MCF 10A (cell line): ENCODE results near the gene WWOX. TPM values are rescaled to one million over a fixed set of nuclear protein-coding genes. Genes with fewer than 3 reads are reported as not detected.

Experiments
- BruUV-seq: library from RNA; stranded (reverse); fragments of 400-500 nt; replicated peaks from 2 replicates; lab custom pipeline; 2021; lab: Mats Ljungman, UMichigan
- CTCF ChIA-PET: fragments of 300-600 bp; sonication (Branson Sonifier 250); formaldehyde crosslinking; extraction: SDS; loops from one replicate; lab custom pipeline; 2021; ENCODE audit warnings: antibody characterized with exemption, inconsistent platforms; lab: Yijun Ruan, JAX
- POLR2A ChIA-PET: fragments of 300-600, 350-650 bp; sonication (Branson Sonifier 250); formaldehyde crosslinking; extraction: SDS; loops from one replicate; lab custom pipeline; 2020; ENCODE audit warnings: antibody characterized with exemption, inconsistent platforms; lab: Yijun Ruan, JAX
- DNase-seq: peaks from one replicate; pipeline ENCODE4 v3.0.0-alpha.2; 2018; ENCODE audit not compliant: unreplicated experiment
- H3K27ac Mint-ChIP-seq: one replicate; pipeline ENCODE4 v1.8.0; 2022; ENCODE audit warnings: mild to moderate bottlenecking, low read depth, mixed read lengths; ENCODE audit not compliant: unreplicated experiment
- H3K27me3 Mint-ChIP-seq: one replicate; pipeline ENCODE4 v1.8.0; 2022; ENCODE audit warnings: mixed read lengths; ENCODE audit not compliant: insufficient read depth, unreplicated experiment
- H3K36me3 Mint-ChIP-seq: one replicate; pipeline ENCODE4 v1.8.0; 2022; ENCODE audit warnings: mild to moderate bottlenecking, moderate library complexity, mixed read lengths; ENCODE audit not compliant: insufficient read depth, unreplicated experiment
- H3K4me1 Mint-ChIP-seq: one replicate; pipeline ENCODE4 v1.8.0; 2022; ENCODE audit warnings: mixed read lengths; ENCODE audit not compliant: insufficient read depth, unreplicated experiment
- H3K4me3 Mint-ChIP-seq: one replicate; pipeline ENCODE4 v1.8.0; 2022; ENCODE audit warnings: mild to moderate bottlenecking, moderate library complexity, mixed read lengths; ENCODE audit not compliant: unreplicated experiment
- H3K9me3 Mint-ChIP-seq: one replicate; pipeline ENCODE4 v1.8.0; 2022; ENCODE audit warnings: mixed read lengths; ENCODE audit not compliant: unreplicated experiment
- CTCF ChIP-seq: fragments of 200-600 bp; IDR thresholded peaks from one replicate; pipeline ENCODE4 v1.8.0; 2022; ENCODE audit warnings: antibody characterized with exemption, mild to moderate bottlenecking; ENCODE audit not compliant: unreplicated experiment
- intact Hi-C: fragments of 100-400 bp; cut with micrococcal nuclease; formaldehyde crosslinking; loops from 2 replicates; pipeline ENCODE4 v1.14.1; 2022
- total RNA-seq: library from RNA; stranded (reverse); gene quantifications from 2 replicates; pipeline ENCODE4 v1.2.3, GENCODE V29; 2022

WWOX gene
- total RNA-seq, 1 experiment from 2014 or later = 18.1 TPM

GRCh38 chr16:78200623-78201096 is 101.2 kb downstream of the WWOX start:
- H3K4me3 Mint-ChIP-seq = no peak overlapping the region
- ChIA-PET CTCF (interaction anchor here (0.7 to 1.4 kb wide), 3 partner anchors 11 to 101 kb away, joined by 3 to 7 read pairs (median 3); no protein-coding TSS in a partner anchor), POLR2A (no interaction called here)
- no TSS peak for BruUV-seq
- H3K27me3 Mint-ChIP-seq = no peaks in the 10 kb centered on the region
- peaks cover 4% of the 10 kb centered on the region for H3K9me3 Mint-ChIP-seq
- H3K4me1 Mint-ChIP-seq = no peaks in the 10 kb centered on the region
- H3K27ac Mint-ChIP-seq = no peak overlapping the region
- intact Hi-C loops = no loop called here
- no peak for TF ChIP-seq CTCF
- no peaks in the 10 kb centered on the region for H3K36me3 Mint-ChIP-seq
- DNase-seq = no peak

- H3K27ac Mint-ChIP-seq = no peak overlapping the region
- no peak for DNase-seq
- no peaks in the 10 kb centered on the region for H3K27me3 Mint-ChIP-seq
Measured at GRCh38 chr16:78205506-78205905, 106.1 kb downstream of the WWOX start.

GRCh38 chr16:78206623-78207223 is 107.3 kb downstream of the WWOX start:
- BruUV-seq = no TSS peak
- Mint-ChIP-seq H3K4me3 (no peak overlapping the region), H3K27ac (no peak overlapping the region), H3K4me1 (peaks cover 24% of the 10 kb centered on the region), H3K36me3 (no peaks in the 10 kb centered on the region), H3K9me3 (peaks cover 8% of the 10 kb centered on the region), H3K27me3 (no peaks in the 10 kb centered on the region)
- no peak for DNase-seq
- intact Hi-C loops = no loop called here
- CTCF ChIA-PET = interaction anchor here (0.6 to 1.2 kb wide), 2 partner anchors 19 to 562 kb away, joined by 3 to 4 read pairs; no protein-coding TSS in a partner anchor
- POLR2A ChIA-PET = no interaction called here
- TF ChIP-seq CTCF = no peak

More at GRCh38 chr16:78205506-78205905, 106.1 kb downstream of the WWOX start:
- POLR2A ChIA-PET = no interaction called here
- CTCF ChIA-PET = no interaction called here
- Mint-ChIP-seq H3K9me3 (peaks cover 8% of the 10 kb centered on the region), H3K36me3 (no peaks in the 10 kb centered on the region), H3K4me3 (no peak overlapping the region), H3K4me1 (peaks cover 15% of the 10 kb centered on the region)
- intact Hi-C loops = no loop called here
- BruUV-seq = no TSS peak
- no peak for TF ChIP-seq CTCF

- Mint-ChIP-seq H3K4me3 (peak overlapping the region; percentile 21), H3K4me1 (peaks cover 32% of the 10 kb centered on the region), H3K9me3 (peaks cover 8% of the 10 kb centered on the region), H3K27me3 (no peaks in the 10 kb centered on the region), H3K27ac (peak overlapping the region; percentile 73), H3K36me3 (no peaks in the 10 kb centered on the region)
- CTCF ChIA-PET = interaction anchor here (0.9 to 2.1 kb wide), 2 partner anchors 25 to 86 kb away, joined by 3 to 19 read pairs; no protein-coding TSS in a partner anchor
- intact Hi-C loops = no loop called here
- no TSS peak for BruUV-seq
- TF ChIP-seq CTCF = no peak
- DNase-seq = peak; percentile 66
- POLR2A ChIA-PET = interaction anchor here (0.6 to 0.7 kb wide), 3 partner anchors 17 to 560 kb away, joined by 3 read pairs; no protein-coding TSS in a partner anchor
Measured at GRCh38 chr16:78209951-78210661, 110.7 kb downstream of the WWOX start.
